ENCODE data around the gene NPB.

The NPB gene

GRCh38 chr17:81885869-81886548, 16.0 kb upstream of the NPB start:
- TF ChIP-seq, protein P1, sequence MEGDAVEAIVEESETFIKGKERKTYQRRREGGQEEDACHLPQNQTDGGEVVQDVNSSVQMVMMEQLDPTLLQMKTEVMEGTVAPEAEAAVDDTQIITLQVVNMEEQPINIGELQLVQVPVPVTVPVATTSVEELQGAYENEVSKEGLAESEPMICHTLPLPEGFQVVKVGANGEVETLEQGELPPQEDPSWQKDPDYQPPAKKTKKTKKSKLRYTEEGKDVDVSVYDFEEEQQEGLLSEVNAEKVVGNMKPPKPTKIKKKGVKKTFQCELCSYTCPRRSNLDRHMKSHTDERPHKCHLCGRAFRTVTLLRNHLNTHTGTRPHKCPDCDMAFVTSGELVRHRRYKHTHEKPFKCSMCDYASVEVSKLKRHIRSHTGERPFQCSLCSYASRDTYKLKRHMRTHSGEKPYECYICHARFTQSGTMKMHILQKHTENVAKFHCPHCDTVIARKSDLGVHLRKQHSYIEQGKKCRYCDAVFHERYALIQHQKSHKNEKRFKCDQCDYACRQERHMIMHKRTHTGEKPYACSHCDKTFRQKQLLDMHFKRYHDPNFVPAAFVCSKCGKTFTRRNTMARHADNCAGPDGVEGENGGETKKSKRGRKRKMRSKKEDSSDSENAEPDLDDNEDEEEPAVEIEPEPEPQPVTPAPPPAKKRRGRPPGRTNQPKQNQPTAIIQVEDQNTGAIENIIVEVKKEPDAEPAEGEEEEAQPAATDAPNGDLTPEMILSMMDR (IDR thresholded peaks at IDR 0.05; ENCODE audit: low read depth, low read length): no peak
- no peak overlapping the region for H3K4me3 ChIP-seq (ENCODE audit: low read depth, low read length)

- TF ChIP-seq, protein P1 (IDR thresholded peaks at IDR 0.05; ENCODE audit: low read depth, low read length): no peak
- no peak overlapping the region for H3K4me3 ChIP-seq (ENCODE audit: low read depth, low read length)
Observed at GRCh38 chr17:81888105-81888987, 13.7 kb upstream of the NPB start.

- no peak overlapping the region for H3K4me3 ChIP-seq (ENCODE audit: low read depth, low read length)
- TF ChIP-seq, protein P1 (IDR thresholded peaks at IDR 0.05; ENCODE audit: low read depth, low read length): no peak
Observed at GRCh38 chr17:81888988-81889595, 12.9 kb upstream of the NPB start.

- TF ChIP-seq, protein P1 (IDR thresholded peaks at IDR 0.05; ENCODE audit: low read depth, low read length): no peak
- no peak overlapping the region for H3K4me3 ChIP-seq (ENCODE audit: low read depth, low read length)
Observed at GRCh38 chr17:81889602-81890001, 12.4 kb upstream of the NPB start.

- H3K4me3 ChIP-seq (ENCODE audit: low read depth, low read length): peak overlapping the region; percentile 85
Observed at GRCh38 chr17:81890447-81891302, 11.4 kb upstream of the NPB start.

GRCh38 chr17:81891303-81891552, 10.8 kb upstream of the NPB start:
- peak overlapping the region; percentile 85 for H3K4me3 ChIP-seq (ENCODE audit: low read depth, low read length)
- TF ChIP-seq, protein P1 (IDR thresholded peaks at IDR 0.05; ENCODE audit: low read depth, low read length): no peak

More at GRCh38 chr17:81890447-81891302, 11.4 kb upstream of the NPB start:
- TF ChIP-seq, protein P1 (IDR thresholded peaks at IDR 0.05; ENCODE audit: low read depth, low read length): no peak

Data from WI38 (cell line).